Loucy (cell line): Measurements from ENCODE around the gene OOSP4B.
"Not testable (repeated sequence)": the region's sequence is repeated elsewhere in the genome, so short reads cannot be mapped to it uniquely, and the experiment has no call there.

ENCODE experiments used
- H2AFZ ChIP-seq: fragments of 200-600 bp; sonication (generic); 2 replicates; pipeline ENCODE4 v1.6.0; 2016; ENCODE audit warnings: antibody characterized with exemption, mild to moderate bottlenecking, low read length, moderate library complexity
- H3F3A ChIP-seq: fragments of 200-600 bp; 2 replicates; pipeline ENCODE4 v1.6.0; 2016; ENCODE audit warnings: antibody characterized with exemption, low read depth, mild to moderate bottlenecking
- H3K27me3 ChIP-seq: fragments of 200-600 bp; sonication (generic); 2 replicates; pipeline ENCODE4 v1.6.1; 2014; ENCODE audit warnings: low read length, mild to moderate bottlenecking; ENCODE audit not compliant: insufficient read depth, poor library complexity, severe bottlenecking
- H3K36me3 ChIP-seq: fragments of 200-600 bp; sonication (generic); 2 replicates; pipeline ENCODE4 v1.6.1; 2016; ENCODE audit warnings: low read length; ENCODE audit not compliant: insufficient read depth
- H3K4me1 ChIP-seq: fragments of 200-600 bp; sonication (generic); 2 replicates; pipeline ENCODE4 v1.5.1; 2014; ENCODE audit warnings: low read length, mild to moderate bottlenecking; ENCODE audit not compliant: insufficient read depth, poor library complexity, severe bottlenecking
- H3K4me2 ChIP-seq: fragments of 200-600 bp; sonication (generic); 2 replicates; pipeline ENCODE4 v1.6.0; 2014; ENCODE audit warnings: antibody characterized with exemption, low read length, low read depth, mild to moderate bottlenecking; ENCODE audit not compliant: poor library complexity, severe bottlenecking
- H3K4me3 ChIP-seq: fragments of 200-600 bp; sonication (generic); 2 replicates; pipeline ENCODE4 v1.5.1; 2014; ENCODE audit warnings: low read length, mild to moderate bottlenecking, mixed read lengths; ENCODE audit not compliant: poor library complexity, severe bottlenecking
- H3K79me2 ChIP-seq: fragments of 200-600 bp; sonication (generic); 2 replicates; pipeline ENCODE4 v1.6.1; 2014; ENCODE audit warnings: low read length; ENCODE audit not compliant: insufficient read depth
- H3K9ac ChIP-seq: fragments of 200-600 bp; sonication (generic); 2 replicates; pipeline ENCODE4 v1.6.0; 2014; ENCODE audit warnings: mild to moderate bottlenecking, low read depth, low read length, moderate library complexity; ENCODE audit not compliant: poor library complexity, severe bottlenecking
- H3K9me2 ChIP-seq: fragments of 200-600 bp; sonication (generic); replicated peaks from 2 replicates; pipeline ENCODE4 v1.6.1; 2016; ENCODE audit warnings: low read depth, low read length, mixed read lengths
- H3K9me3 ChIP-seq: fragments of 200-600 bp; sonication (generic); 2 replicates; pipeline ENCODE4 v1.6.1; 2014; ENCODE audit warnings: mild to moderate bottlenecking, antibody characterized with exemption, low read length, low read depth; ENCODE audit not compliant: insufficient read depth
- H4K20me1 ChIP-seq: fragments of 200-600 bp; sonication (generic); 2 replicates; pipeline ENCODE4 v1.6.0; 2014; ENCODE audit warnings: antibody characterized with exemption, low read length, mild to moderate bottlenecking; ENCODE audit not compliant: insufficient read depth, poor library complexity, severe bottlenecking
- CTCF ChIP-seq: fragments of 200-600 bp; sonication (generic); conservative IDR thresholded peaks from 2 replicates; pipeline ENCODE4 v1.5.1; 2014; ENCODE audit warnings: mild to moderate bottlenecking, antibody characterized with exemption, low read length
- EZH2phosphoT487 ChIP-seq: fragments of 200-600 bp; IDR thresholded peaks from 2 replicates; pipeline ENCODE4 v1.6.1; 2018; ENCODE audit warnings: antibody characterized with exemption, mild to moderate bottlenecking, moderate library complexity, borderline replicate concordance

Gene OOSP4B

GRCh38 chr11:60005360-60005759 lies 11.6 kb upstream of the OOSP4B start:
- no peak for TF ChIP-seq CTCF
- no peak for TF ChIP-seq EZH2phosphoT487
- no peak overlapping the region for H3K9ac ChIP-seq
- H3K9me3 ChIP-seq = no peaks in the 10 kb centered on the region
- no peak overlapping the region for H3K4me2 ChIP-seq
- no peaks in the 10 kb centered on the region for H3K79me2 ChIP-seq
- no peaks in the 10 kb centered on the region for H3K4me1 ChIP-seq
- no peaks in the 10 kb centered on the region for H3K9me2 ChIP-seq
- no peaks in the 10 kb centered on the region for H3K36me3 ChIP-seq
- no peak overlapping the region for H2AFZ ChIP-seq
- no peak overlapping the region for H3K4me3 ChIP-seq
- no peaks in the 10 kb centered on the region for H3F3A ChIP-seq
- H3K27me3 ChIP-seq = no peaks in the 10 kb centered on the region
- H4K20me1 ChIP-seq = no peaks in the 10 kb centered on the region

DNA sequence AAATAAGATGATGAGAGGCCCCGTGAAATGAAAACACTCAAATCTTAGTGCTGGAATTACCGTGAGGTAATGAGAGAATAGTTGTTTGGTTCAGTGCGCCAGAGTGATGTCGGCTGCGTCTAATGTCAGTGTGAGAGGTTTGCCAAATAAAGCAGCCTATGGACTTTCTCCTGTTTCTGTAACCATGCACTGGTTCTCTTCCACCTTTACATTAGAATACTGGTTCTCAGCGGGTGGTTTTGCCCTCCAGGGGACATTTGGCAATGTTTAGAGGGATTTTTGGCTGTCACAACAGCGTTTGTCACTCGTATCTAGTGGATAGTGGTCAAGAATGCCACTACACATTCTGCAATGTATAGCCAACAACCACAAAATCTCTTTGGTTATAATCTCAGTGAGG lies 1.1 kb downstream of the OOSP4B start:
- TF ChIP-seq CTCF (no peak), EZH2phosphoT487 (no peak)
- Histone ChIP-seq H3K9me3 (no peaks in the 10 kb centered on the region), H3K4me2 (no peak overlapping the region), H3K9ac (no peak overlapping the region), H2AFZ (no peak overlapping the region), H3K36me3 (no peaks in the 10 kb centered on the region), H3K4me1 (no peaks in the 10 kb centered on the region), H3K4me3 (no peak overlapping the region), H4K20me1 (no peaks in the 10 kb centered on the region), H3K27me3 (no peaks in the 10 kb centered on the region), H3F3A (no peaks in the 10 kb centered on the region), H3K79me2 (no peaks in the 10 kb centered on the region), H3K9me2 (no peaks in the 10 kb centered on the region)

- H3K4me1 ChIP-seq, H3K27me3 ChIP-seq, H2AFZ ChIP-seq, H3K9me3 ChIP-seq, H3K79me2 ChIP-seq, H3K9ac ChIP-seq, H3K9me2 ChIP-seq, H3K4me3 ChIP-seq, H4K20me1 ChIP-seq, H3F3A ChIP-seq, H3K4me2 ChIP-seq, H3K36me3 ChIP-seq: not testable (repeated sequence)
Measured at GRCh38 chr11:60020376-60020775, 3.4 kb downstream of the OOSP4B start.

- Histone ChIP-seq H3K9ac (no peak overlapping the region), H3F3A (no peaks in the 10 kb centered on the region), H4K20me1 (no peaks in the 10 kb centered on the region), H3K27me3 (no peaks in the 10 kb centered on the region), H3K4me3 (no peak overlapping the region), H3K4me1 (no peaks in the 10 kb centered on the region), H3K4me2 (no peak overlapping the region), H2AFZ (no peak overlapping the region), H3K9me2 (no peaks in the 10 kb centered on the region), H3K9me3 (no peaks in the 10 kb centered on the region), H3K36me3 (no peaks in the 10 kb centered on the region), H3K79me2 (no peaks in the 10 kb centered on the region)
- no peak for TF ChIP-seq EZH2phosphoT487
- no peak for TF ChIP-seq CTCF
Measured at GRCh38 chr11:60029015-60029632, 12.1 kb downstream of the OOSP4B start.
